MM.1S (cell line): ENCODE results near the gene HYI.
A peak's percentile ranks its signal among the peaks of the same experiment; 100 is the strongest.
"Not testable (repeated sequence)": the region's sequence is repeated elsewhere in the genome, so short reads cannot be mapped to it uniquely, and the experiment has no call there.

ENCODE experiments used
- DNase-seq: peaks from one replicate; pipeline ENCODE4 v3.0.0-alpha.2; 2015
- H2AFZ ChIP-seq: fragments of 300-600 bp; sonication (generic); 2 replicates; pipeline ENCODE4 v1.6.0; 2016; ENCODE audit warnings: antibody characterized with exemption, low read length
- H3F3A ChIP-seq: fragments of 300-600 bp; sonication (generic); 2 replicates; pipeline ENCODE4 v1.6.1; 2016; ENCODE audit warnings: mild to moderate bottlenecking, antibody characterized with exemption, low read length, moderate library complexity, mixed read lengths; ENCODE audit not compliant: insufficient read depth
- H3K27ac ChIP-seq: fragments of 300-600 bp; sonication (generic); 2 replicates; pipeline ENCODE4 v1.5.1; 2016; ENCODE audit warnings: mild to moderate bottlenecking, low read length
- H3K27me3 ChIP-seq: fragments of 300-600 bp; sonication (generic); replicated peaks from 2 replicates; pipeline ENCODE4 v1.6.0; 2016; ENCODE audit warnings: low read length; ENCODE audit not compliant: insufficient read depth
- H3K36me3 ChIP-seq: fragments of 300-600 bp; sonication (generic); replicated peaks from 2 replicates; pipeline ENCODE4 v1.6.1; 2016; ENCODE audit warnings: mild to moderate bottlenecking, low read length, mixed read lengths; ENCODE audit not compliant: insufficient read depth
- H3K4me1 ChIP-seq: fragments of 300-600 bp; sonication (generic); 2 replicates; pipeline ENCODE4 v1.6.1; 2016; ENCODE audit warnings: low read length, mixed read lengths
- H3K4me2 ChIP-seq: fragments of 300-600 bp; sonication (generic); 2 replicates; pipeline ENCODE4 v1.6.0; 2016; ENCODE audit warnings: low read depth, low read length
- H3K4me3 ChIP-seq: fragments of 300-600 bp; sonication (generic); 2 replicates; pipeline ENCODE4 v1.5.1; 2016; ENCODE audit warnings: low read length, mixed read lengths
- H3K79me2 ChIP-seq: fragments of 300-600 bp; sonication (generic); 2 replicates; pipeline ENCODE4 v1.6.1; 2016; ENCODE audit warnings: mixed run types, low read length, mixed read lengths
- H3K9ac ChIP-seq: fragments of 300-600 bp; sonication (generic); 2 replicates; pipeline ENCODE4 v1.6.1; 2016; ENCODE audit warnings: low read length, mixed read lengths
- H3K9me2 ChIP-seq: fragments of 300-600 bp; sonication (generic); replicated peaks from 2 replicates; pipeline ENCODE4 v1.6.1; 2016; ENCODE audit warnings: mild to moderate bottlenecking, low read length, mixed read lengths; ENCODE audit not compliant: insufficient read depth
- H3K9me3 ChIP-seq: fragments of 300-600 bp; sonication (generic); replicated peaks from 2 replicates; pipeline ENCODE4 v1.6.1; 2016; ENCODE audit warnings: mild to moderate bottlenecking, low read length, mixed read lengths; ENCODE audit not compliant: insufficient read depth
- H4K20me1 ChIP-seq: fragments of 300-600 bp; sonication (generic); 2 replicates; pipeline ENCODE4 v1.6.1; 2016; ENCODE audit warnings: mild to moderate bottlenecking, low read length, moderate library complexity, mixed read lengths; ENCODE audit not compliant: insufficient read depth
- CTCF ChIP-seq: fragments of 300-600 bp; sonication (generic); IDR thresholded peaks from 2 replicates; pipeline ENCODE4 v1.5.1; 2016; ENCODE audit warnings: antibody characterized with exemption, low read length, mixed read lengths
- EZH2 ChIP-seq: fragments of 300-600 bp; sonication (generic); optimal IDR thresholded peaks from 2 replicates; pipeline ENCODE3; 2017; ENCODE audit warnings: low read depth, mild to moderate bottlenecking, antibody characterized with exemption, low read length, mixed read lengths
- EZH2phosphoT487 ChIP-seq: fragments of 300-600 bp; sonication (generic); IDR thresholded peaks from 2 replicates; pipeline ENCODE4 v1.6.1; 2018; ENCODE audit warnings: antibody characterized with exemption, low read length

Gene HYI

GRCh38 chr1:43415901-43416300 is 37.8 kb downstream of the HYI start:
- Histone ChIP-seq H3K4me1 (no peaks in the 10 kb centered on the region), H3K4me3 (no peak overlapping the region), H3K27ac (no peak overlapping the region), H3F3A (no peaks in the 10 kb centered on the region), H4K20me1 (no peaks in the 10 kb centered on the region), H3K4me2 (no peak overlapping the region), H3K9ac (no peak overlapping the region), H2AFZ (no peak overlapping the region), H3K9me2 (no peaks in the 10 kb centered on the region), H3K27me3 (no peaks in the 10 kb centered on the region), H3K36me3 (no peaks in the 10 kb centered on the region), H3K79me2 (no peaks in the 10 kb centered on the region), H3K9me3 (no peaks in the 10 kb centered on the region)
- no peak for DNase-seq
- TF ChIP-seq EZH2 = no peak
- TF ChIP-seq CTCF = no peak
- no peak for TF ChIP-seq EZH2phosphoT487

- no peak overlapping the region for H3K27ac ChIP-seq
- H3K27me3 ChIP-seq = no peaks in the 10 kb centered on the region
- H3K4me1 ChIP-seq = no peaks in the 10 kb centered on the region
- no peak for TF ChIP-seq EZH2phosphoT487
- peak; percentile 53 for TF ChIP-seq CTCF
- no peaks in the 10 kb centered on the region for H3F3A ChIP-seq
- no peaks in the 10 kb centered on the region for H3K9me3 ChIP-seq
- no peak overlapping the region for H3K4me3 ChIP-seq
- H3K9ac ChIP-seq = no peak overlapping the region
- H2AFZ ChIP-seq = no peak overlapping the region
- no peaks in the 10 kb centered on the region for H3K9me2 ChIP-seq
- no peaks in the 10 kb centered on the region for H3K79me2 ChIP-seq
- H3K36me3 ChIP-seq = no peaks in the 10 kb centered on the region
- peak; percentile 43 for DNase-seq
- no peak overlapping the region for H3K4me2 ChIP-seq
- H4K20me1 ChIP-seq = no peaks in the 10 kb centered on the region
These were observed 39.0 kb downstream of the HYI start for GRCh38 chr1:43414634-43415223.

GRCh38 chr1:43413426-43413825 is 40.3 kb downstream of the HYI start:
- H2AFZ ChIP-seq, H4K20me1 ChIP-seq, H3K36me3 ChIP-seq, H3K4me3 ChIP-seq, H3K4me2 ChIP-seq, H3K27ac ChIP-seq, H3K4me1 ChIP-seq, DNase-seq, H3K79me2 ChIP-seq, H3K27me3 ChIP-seq, H3K9ac ChIP-seq, H3K9me3 ChIP-seq, H3K9me2 ChIP-seq, H3F3A ChIP-seq: not testable (repeated sequence)

GRCh38 chr1:43410571-43410970 is 43.2 kb downstream of the HYI start:
- Histone ChIP-seq H3K9ac (no peak overlapping the region), H3K79me2 (no peaks in the 10 kb centered on the region), H4K20me1 (no peaks in the 10 kb centered on the region), H3F3A (no peaks in the 10 kb centered on the region), H3K27ac (no peak overlapping the region), H3K4me2 (no peak overlapping the region), H2AFZ (no peak overlapping the region), H3K9me3 (no peaks in the 10 kb centered on the region), H3K27me3 (no peaks in the 10 kb centered on the region), H3K36me3 (no peaks in the 10 kb centered on the region), H3K9me2 (no peaks in the 10 kb centered on the region), H3K4me1 (no peaks in the 10 kb centered on the region), H3K4me3 (no peak overlapping the region)
- DNase-seq = no peak
- no peak for TF ChIP-seq EZH2
- TF ChIP-seq EZH2phosphoT487 = no peak
- TF ChIP-seq CTCF = no peak
